Testis (tissue), 3 donors: ENCODE measurements around the gene LRP1B. TPM values are rescaled to one million over a fixed set of nuclear protein-coding genes. Genes with fewer than 3 reads are reported as not detected.

ENCODE experiments used
- DNase-seq: peaks from one replicate; pipeline ENCODE4 v3.0.0-alpha.2; 2019
- H3K27ac ChIP-seq, 2 donors: fragments of 200-600 bp; sonication (generic); one replicate each; pipeline ENCODE4 v1.5.1; 2019
- H3K27me3 ChIP-seq: fragments of 200-600 bp; sonication (generic); one replicate; pipeline ENCODE4 v1.5.1; 2019
- H3K36me3 ChIP-seq: fragments of 200-600 bp; sonication (generic); one replicate; pipeline ENCODE4 v1.5.1; 2017; ENCODE audit warnings: low read depth; ENCODE audit errors: missing control alignments
- H3K4me1 ChIP-seq: fragments of 200-600 bp; sonication (generic); one replicate; pipeline ENCODE4 v1.5.1; 2019
- H3K4me3 ChIP-seq, 2 donors: fragments of 200-600 bp; sonication (generic); one replicate each; pipeline ENCODE4 v1.5.1; 2017 to 2019
- H3K9me3 ChIP-seq: fragments of 200-600 bp; sonication (generic); one replicate; pipeline ENCODE4 v1.5.1; 2017
- POLR2A ChIP-seq: fragments of 450-650 bp; IDR thresholded peaks from one replicate; pipeline ENCODE4 v1.6.1; 2017; ENCODE audit warnings: antibody characterized with exemption, mild to moderate bottlenecking, moderate library complexity
- WGBS, 2 donors: methylation state at CpG; one replicate each; pipeline ENCODE4 v1.1.5; 2018; 5-methylcytosine and 5-hydroxymethylcytosine counted together
- intact Hi-C: fragments of 100-400 bp; cut with DNase I; formaldehyde crosslinking; loops from one replicate; pipeline ENCODE4 v1.15.1; 2023; ENCODE audit warnings: low total_unique reads
- polyA plus RNA-seq: library from polyadenylated mRNA; stranded (reverse); fragments of 350-450 nt; fragmentation: Illumina TruSeq; extraction: RNeasy Lipid Tissue Mini Kit (QIAGEN cat#74804); gene quantifications from one replicate; pipeline ENCODE4 v1.2.3, GENCODE V29; 2014; ENCODE audit warnings: low read depth, low replicate concordance; ENCODE audit not compliant: insufficient read depth
- total RNA-seq, 2 donors: library from RNA; depleted of rRNA; stranded (reverse); fragments of >200 nt; gene quantifications; one replicate each; pipeline ENCODE4 v1.2.3, GENCODE V29; 2016
- TF ChIP-seq, protein P1 (sequence below), 3 experiments: fragments of 450-650 bp in 2 of 3; fragments of 200-600 bp in 1 of 3; sonication (generic) in 1 of 3; IDR thresholded peaks; one replicate each; pipeline ENCODE4 v1.5.1; 2016 to 2019; ENCODE audit warnings: antibody characterized with exemption in 3 of 3, mild to moderate bottlenecking in 2 of 3, moderate library complexity in 1 of 3

Gene LRP1B
- total and polyA plus RNA-seq, 3 donors from 2014 or later, result 0.79 to 1.9 (median 0.84) TPM

DNA sequence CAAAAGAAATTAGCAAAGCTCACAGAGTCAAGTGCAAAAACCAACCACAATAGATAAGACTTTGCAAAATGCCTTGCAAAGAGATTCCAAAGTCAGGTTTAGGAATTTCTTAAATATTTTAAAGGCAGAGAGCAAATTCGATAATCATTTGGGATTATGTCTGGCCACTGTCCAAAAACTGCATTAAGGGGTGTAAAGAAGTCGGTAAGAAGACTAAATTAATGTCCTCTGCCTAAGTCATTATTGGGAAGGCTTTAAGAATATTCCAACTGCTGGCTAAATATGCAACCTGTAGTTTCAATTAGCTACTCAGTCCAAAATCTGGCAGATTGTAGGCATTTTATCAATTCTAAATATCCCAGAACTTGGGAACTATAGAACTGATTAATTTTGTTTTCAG, 13.7 kb upstream of the LRP1B start:
- Histone ChIP-seq H3K27me3 (no peaks in the 10 kb centered on the region), H3K4me1 (no peaks in the 10 kb centered on the region), H3K4me3 (no peak overlapping the region), H3K27ac (no peak overlapping the region), H3K36me3 (no peaks in the 10 kb centered on the region), H3K9me3 (no peaks in the 10 kb centered on the region)
- 70 to 76% methylated on average over 2 of the region's 2 CpGs for WGBS, 2 donors
- intact Hi-C loops, result no loop called here
- no peak for DNase-seq
- no peak for TF ChIP-seq POLR2A
- TF ChIP-seq, protein P1, sequence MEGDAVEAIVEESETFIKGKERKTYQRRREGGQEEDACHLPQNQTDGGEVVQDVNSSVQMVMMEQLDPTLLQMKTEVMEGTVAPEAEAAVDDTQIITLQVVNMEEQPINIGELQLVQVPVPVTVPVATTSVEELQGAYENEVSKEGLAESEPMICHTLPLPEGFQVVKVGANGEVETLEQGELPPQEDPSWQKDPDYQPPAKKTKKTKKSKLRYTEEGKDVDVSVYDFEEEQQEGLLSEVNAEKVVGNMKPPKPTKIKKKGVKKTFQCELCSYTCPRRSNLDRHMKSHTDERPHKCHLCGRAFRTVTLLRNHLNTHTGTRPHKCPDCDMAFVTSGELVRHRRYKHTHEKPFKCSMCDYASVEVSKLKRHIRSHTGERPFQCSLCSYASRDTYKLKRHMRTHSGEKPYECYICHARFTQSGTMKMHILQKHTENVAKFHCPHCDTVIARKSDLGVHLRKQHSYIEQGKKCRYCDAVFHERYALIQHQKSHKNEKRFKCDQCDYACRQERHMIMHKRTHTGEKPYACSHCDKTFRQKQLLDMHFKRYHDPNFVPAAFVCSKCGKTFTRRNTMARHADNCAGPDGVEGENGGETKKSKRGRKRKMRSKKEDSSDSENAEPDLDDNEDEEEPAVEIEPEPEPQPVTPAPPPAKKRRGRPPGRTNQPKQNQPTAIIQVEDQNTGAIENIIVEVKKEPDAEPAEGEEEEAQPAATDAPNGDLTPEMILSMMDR (IDR thresholded peaks at IDR 0.05), result no peak

DNA sequence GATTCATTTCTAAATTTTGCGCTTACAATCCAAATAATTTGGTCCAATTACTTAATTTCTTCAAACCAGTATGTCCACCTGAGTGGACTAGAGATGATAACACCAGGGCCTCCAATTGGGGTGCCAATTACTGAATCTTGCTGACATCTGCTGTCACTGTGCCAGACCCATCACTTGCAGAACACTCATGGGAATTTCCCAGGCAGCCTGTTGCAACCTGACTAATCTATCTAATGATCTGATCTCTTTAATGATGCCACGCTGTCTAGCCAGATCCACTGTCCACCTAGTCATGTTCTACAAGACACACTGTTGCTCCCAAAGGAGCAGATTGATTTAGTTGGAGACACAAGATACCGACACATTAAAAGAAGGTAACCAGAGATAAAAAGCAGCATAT, 11.8 kb upstream of the LRP1B start:
- Histone ChIP-seq H3K27me3 (no peaks in the 10 kb centered on the region), H3K36me3 (no peaks in the 10 kb centered on the region), H3K4me3 (no peak overlapping the region), H3K9me3 (no peaks in the 10 kb centered on the region), H3K27ac (no peak overlapping the region), H3K4me1 (no peaks in the 10 kb centered on the region)
- DNase-seq, result no peak
- no peak for TF ChIP-seq POLR2A
- TF ChIP-seq, protein P1 (IDR thresholded peaks at IDR 0.05), result no peak
- intact Hi-C loops, result no loop called here
- WGBS, 2 donors, result 89 to 95% methylated on average over 3 of the region's 3 CpGs

DNA sequence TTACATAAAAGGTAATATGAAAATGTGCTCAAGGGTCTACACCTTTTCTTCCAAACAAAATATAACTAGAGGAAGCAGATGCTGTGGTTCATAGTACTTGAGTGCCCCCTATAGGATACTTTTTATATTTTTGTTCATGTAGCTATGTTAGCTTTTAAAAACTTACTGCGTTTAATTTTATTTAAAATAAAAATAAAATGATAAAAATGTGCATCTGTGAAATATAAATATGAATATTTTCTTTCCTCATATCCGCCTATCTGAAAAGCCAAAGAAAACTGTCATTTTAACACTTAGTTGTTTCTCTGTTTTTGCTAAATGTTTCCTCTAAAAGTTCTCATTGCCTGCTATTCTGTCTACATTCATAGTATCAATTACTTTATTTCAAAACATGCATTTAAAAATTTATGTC, 9.6 kb upstream of the LRP1B start:
- 17 to 24% methylated on average over 2 of the region's 2 CpGs for WGBS, 2 donors
- no peak for DNase-seq
- no peak for TF ChIP-seq POLR2A
- TF ChIP-seq, protein P1 (IDR thresholded peaks at IDR 0.05), result peak in 2 of 3 experiments; percentile 10 to 60
- H3K4me1 ChIP-seq, result no peaks in the 10 kb centered on the region
- intact Hi-C loops, result no loop called here
- no peaks in the 10 kb centered on the region for H3K9me3 ChIP-seq
- no peak overlapping the region for H3K27ac ChIP-seq
- H3K36me3 ChIP-seq, result no peaks in the 10 kb centered on the region
- no peaks in the 10 kb centered on the region for H3K27me3 ChIP-seq
- H3K4me3 ChIP-seq, result no peak overlapping the region

DNA sequence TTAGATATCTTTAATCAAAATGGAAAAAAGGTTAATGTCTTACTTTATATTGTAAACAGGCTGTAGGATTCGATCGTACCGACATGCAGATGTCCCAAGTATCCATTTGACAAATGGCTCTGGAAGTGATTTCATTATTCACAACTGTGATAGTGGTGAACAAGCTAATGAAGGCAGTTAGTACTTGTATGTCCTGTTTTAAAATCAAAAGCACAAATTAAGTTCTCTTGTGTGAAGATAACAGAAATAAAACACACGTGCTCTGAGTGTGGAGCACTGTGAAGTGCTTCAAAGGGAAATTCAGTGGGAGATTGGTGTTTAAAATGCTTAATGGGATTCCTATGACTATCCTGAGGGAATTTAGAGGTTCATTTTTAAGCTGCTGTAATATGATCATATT, 8.6 kb upstream of the LRP1B start:
- Histone ChIP-seq H3K36me3 (no peaks in the 10 kb centered on the region), H3K9me3 (no peaks in the 10 kb centered on the region), H3K4me3 (no peak overlapping the region), H3K4me1 (no peaks in the 10 kb centered on the region), H3K27me3 (no peaks in the 10 kb centered on the region), H3K27ac (no peak overlapping the region)
- no peak for DNase-seq
- TF ChIP-seq, protein P1 (IDR thresholded peaks at IDR 0.05), result no peak
- no peak for TF ChIP-seq POLR2A
- WGBS, 2 donors, result 67 to 69% methylated on average over 4 of the region's 4 CpGs
- intact Hi-C loops, result no loop called here

DNA sequence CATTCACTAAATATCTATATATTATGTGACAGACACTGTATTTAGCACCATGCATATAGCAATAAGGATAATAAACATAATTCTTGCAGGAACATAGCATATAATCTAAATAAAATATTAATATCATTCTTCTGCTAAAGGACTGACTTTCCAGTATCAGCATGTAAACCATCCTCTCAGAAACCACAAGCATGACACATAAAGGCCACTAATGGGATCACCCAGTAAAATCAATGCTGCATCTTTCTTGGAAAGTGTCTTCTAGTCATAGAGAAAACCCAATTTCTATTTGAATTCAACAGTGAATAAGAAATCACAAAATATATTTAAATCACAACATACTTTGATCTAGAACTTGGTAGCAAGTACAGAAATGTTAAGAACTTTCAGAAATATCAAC, 5.8 kb upstream of the LRP1B start:
- Histone ChIP-seq H3K9me3 (no peaks in the 10 kb centered on the region), H3K36me3 (no peaks in the 10 kb centered on the region), H3K4me3 (no peak overlapping the region), H3K27ac (no peak overlapping the region), H3K27me3 (no peaks in the 10 kb centered on the region), H3K4me1 (no peaks in the 10 kb centered on the region)
- TF ChIP-seq, protein P1 (IDR thresholded peaks at IDR 0.05), result no peak
- TF ChIP-seq POLR2A, result no peak
- DNase-seq, result no peak
- intact Hi-C loops, result no loop called here
